ENCODE data around the gene EXPH5. TPM values are rescaled to one million over a fixed set of nuclear protein-coding genes. Genes with fewer than 3 reads are reported as not detected.

Gene EXPH5
- total and polyA plus RNA-seq, 9 of the 15 experiments (the other 6 are each of a cell fraction or from before 2014, with no cell fraction given), result 1.3 to 8.5 (median 4.8) TPM

DNA sequence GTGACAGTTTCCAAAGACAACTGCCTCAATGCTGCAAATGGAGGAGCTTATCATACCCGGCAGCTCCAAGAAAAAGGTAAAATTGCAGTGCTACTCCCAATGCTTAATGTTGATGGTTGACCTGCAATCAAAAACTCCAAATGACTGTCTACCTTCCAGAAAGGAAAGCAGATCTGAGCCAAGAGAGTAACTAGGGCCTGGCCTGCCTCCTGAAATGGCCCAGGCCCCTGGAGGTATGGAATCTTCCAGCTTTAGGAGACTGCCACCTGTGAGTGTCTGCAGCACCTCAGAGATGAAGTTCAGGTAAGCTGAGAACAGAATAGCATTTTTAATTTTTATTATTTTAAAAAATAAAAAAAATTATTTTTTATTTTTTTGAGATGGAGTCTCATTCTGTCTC, 23.7 kb downstream of the EXPH5 start:
- DNase-seq (ENCODE audit: extremely low read depth in 1 of 4, low spot score in 3 of 4) (no peak), FAIRE-seq (no peak), ATAC-seq (no peak)
- ChIA-PET POLR2A (interaction anchor here (0.6 to 1.0 kb wide), 2 partner anchors 11 to 59 kb away, joined by 3 to 4 read pairs; no protein-coding TSS in a partner anchor), CTCF (ENCODE audit: low intra/inter-chr PET ratio) (no interaction called here)
- no peak overlapping the region for H3K4me3 ChIP-seq
- no peaks in the 10 kb centered on the region for H3K79me2 ChIP-seq (ENCODE audit: control insufficient read depth, insufficient read depth, low read length)
- no peaks in the 10 kb centered on the region for H4K20me1 ChIP-seq (replicated peaks; ENCODE audit: control insufficient read depth, insufficient read depth, low read length)
- H3K27me3 ChIP-seq (ENCODE audit: control insufficient read depth in 2 of 2, insufficient read depth in 2 of 2, low read length in 2 of 2), result no peaks in the 10 kb centered on the region
- H3K4me2 ChIP-seq (ENCODE audit: insufficient read depth, low read length), result no peak overlapping the region
- H3K9ac ChIP-seq (ENCODE audit: insufficient read depth in 1 of 2, low read depth in 2 of 2, low read length in 2 of 2), result no peak overlapping the region
- peaks cover 3 to 4% of the 10 kb centered on the region in 2 experiments; a peak in 1 of 5 replicates for H3K4me1 ChIP-seq (replicated peaks in 1 of 2; ENCODE audit: control insufficient read depth in 2 of 2, insufficient read depth in 2 of 2, low read length in 2 of 2)
- no peaks in the 10 kb centered on the region for H3K9me1 ChIP-seq (ENCODE audit: control insufficient read depth, insufficient read depth, low read length)
- H2AFZ ChIP-seq (ENCODE audit: low read depth, low read length), result no peak overlapping the region
- H3K9me3 ChIP-seq (replicated peaks; ENCODE audit: control insufficient read depth, insufficient read depth, low read depth, low read length), result no peaks in the 10 kb centered on the region
- intact Hi-C loops (cut with micrococcal nuclease) (no loop called here), in situ Hi-C loops (cut with MboI) (no loop called here)
- H3K27ac ChIP-seq (ENCODE audit: extremely low read depth, low read depth, low read length), result no peak overlapping the region
- BruUV-seq (replicated peaks), result no TSS peak
- WGBS (ENCODE audit: insufficient coverage, low coverage, missing lambda C conversion rate), result 84% methylated on average over 1 of the region's 1 CpG
- peaks cover 2% of the 10 kb centered on the region; the same call in 1 of the 3 replicates for H3K36me3 ChIP-seq (ENCODE audit: control insufficient read depth, insufficient read depth, low read length)
- no peak for TF ChIP-seq CSDE1 (IDR thresholded peaks at IDR 0.05)
- TF ChIP-seq NR2F6 (CRISPR knock-in tag; IDR thresholded peaks at IDR 0.05), result no peak
- TF ChIP-seq L3MBTL2 (IDR thresholded peaks at IDR 0.05), result no peak
- no peak for TF ChIP-seq ZC3H11A (IDR thresholded peaks at IDR 0.05; ENCODE audit: low read depth, low read length)
- TF ChIP-seq TBP (optimal IDR thresholded peaks at IDR 0.05; ENCODE audit: low read depth, low read length), result no peak
- TF ChIP-seq, protein P1, sequence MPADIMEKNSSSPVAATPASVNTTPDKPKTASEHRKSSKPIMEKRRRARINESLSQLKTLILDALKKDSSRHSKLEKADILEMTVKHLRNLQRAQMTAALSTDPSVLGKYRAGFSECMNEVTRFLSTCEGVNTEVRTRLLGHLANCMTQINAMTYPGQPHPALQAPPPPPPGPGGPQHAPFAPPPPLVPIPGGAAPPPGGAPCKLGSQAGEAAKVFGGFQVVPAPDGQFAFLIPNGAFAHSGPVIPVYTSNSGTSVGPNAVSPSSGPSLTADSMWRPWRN (IDR thresholded peaks at IDR 0.05; ENCODE audit: low read depth), result no peak
- TF ChIP-seq SP2 (IDR thresholded peaks at IDR 0.05; ENCODE audit: extremely low read depth, low read depth, low read length, poor library complexity, severe bottlenecking), result no peak
- no peak for TF ChIP-seq ZNF780A (CRISPR knock-in tag; IDR thresholded peaks at IDR 0.05)
- TF ChIP-seq ZNF431 (CRISPR knock-in tag; IDR thresholded peaks at IDR 0.05), result no peak
- no peak for TF ChIP-seq ZNF324 (CRISPR knock-in tag; IDR thresholded peaks at IDR 0.05)
- TF ChIP-seq CBX5 (IDR thresholded peaks at IDR 0.05; ENCODE audit: borderline replicate concordance, low read depth), result no peak
- TF ChIP-seq RBM39 (optimal IDR thresholded peaks at IDR 0.05; ENCODE audit: low read depth, low read length), result no peak
- no peak for TF ChIP-seq ZNF507 (tag; conservative IDR thresholded peaks at IDR 0.05)
